Mammary epithelial cell (primary cell): ENCODE measurements around the gene SNX8.
"Not testable (repeated sequence)": the region's sequence is repeated elsewhere in the genome, so short reads cannot be mapped to it uniquely, and the experiment has no call there.

Source experiments
- EZH2 ChIP-seq: IDR thresholded peaks from 2 replicates; pipeline ENCODE4 v1.6.1; 2012; ENCODE audit warnings: low read length, inconsistent platforms, borderline replicate concordance
- TF ChIP-seq, protein P1 (sequence below), 2 donors: IDR thresholded peaks in 1 of 2; conservative IDR thresholded peaks in 1 of 2; 2 replicates each; pipeline ENCODE4 v1.5.1; 2011 to 2012; ENCODE audit warnings: inconsistent platforms in 2 of 2, low read length in 2 of 2, mild to moderate bottlenecking in 2 of 2, control low read depth in 1 of 2, low read depth in 1 of 2; ENCODE audit not compliant: insufficient read depth in 1 of 2; ENCODE audit errors: extremely low read depth in 1 of 2

DNA sequence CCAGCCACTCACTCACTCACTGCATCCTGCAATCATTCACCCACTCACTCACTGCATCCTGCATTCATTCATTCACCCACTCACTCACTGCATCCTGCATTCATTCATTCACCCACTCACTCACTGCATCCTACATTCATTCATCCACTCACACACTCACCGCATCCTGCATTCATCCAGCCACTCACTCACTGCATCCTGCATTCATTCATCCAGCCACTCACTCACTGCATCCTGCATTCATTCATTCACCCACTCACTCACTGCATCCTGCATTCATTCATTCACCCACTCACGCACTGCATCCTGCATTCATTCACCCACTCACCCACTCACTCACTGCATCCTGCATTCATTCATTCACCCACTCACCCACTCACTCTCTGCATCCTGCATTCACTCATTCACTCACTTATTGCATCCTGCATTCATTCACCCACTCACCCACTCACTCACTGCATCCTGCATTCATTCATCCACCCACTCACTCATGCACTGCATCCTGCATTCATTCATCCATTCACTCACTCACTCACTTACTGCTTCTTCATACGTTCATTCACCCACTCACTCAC is 802 bp upstream of the SNX8 start:
- TF ChIP-seq, protein P1, sequence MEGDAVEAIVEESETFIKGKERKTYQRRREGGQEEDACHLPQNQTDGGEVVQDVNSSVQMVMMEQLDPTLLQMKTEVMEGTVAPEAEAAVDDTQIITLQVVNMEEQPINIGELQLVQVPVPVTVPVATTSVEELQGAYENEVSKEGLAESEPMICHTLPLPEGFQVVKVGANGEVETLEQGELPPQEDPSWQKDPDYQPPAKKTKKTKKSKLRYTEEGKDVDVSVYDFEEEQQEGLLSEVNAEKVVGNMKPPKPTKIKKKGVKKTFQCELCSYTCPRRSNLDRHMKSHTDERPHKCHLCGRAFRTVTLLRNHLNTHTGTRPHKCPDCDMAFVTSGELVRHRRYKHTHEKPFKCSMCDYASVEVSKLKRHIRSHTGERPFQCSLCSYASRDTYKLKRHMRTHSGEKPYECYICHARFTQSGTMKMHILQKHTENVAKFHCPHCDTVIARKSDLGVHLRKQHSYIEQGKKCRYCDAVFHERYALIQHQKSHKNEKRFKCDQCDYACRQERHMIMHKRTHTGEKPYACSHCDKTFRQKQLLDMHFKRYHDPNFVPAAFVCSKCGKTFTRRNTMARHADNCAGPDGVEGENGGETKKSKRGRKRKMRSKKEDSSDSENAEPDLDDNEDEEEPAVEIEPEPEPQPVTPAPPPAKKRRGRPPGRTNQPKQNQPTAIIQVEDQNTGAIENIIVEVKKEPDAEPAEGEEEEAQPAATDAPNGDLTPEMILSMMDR (conservative IDR thresholded peaks at IDR 0.05 in 1 of 2, IDR thresholded peaks at IDR 0.05 in 1 of 2; ENCODE audit: extremely low read depth in 1 of 2, insufficient read depth in 1 of 2, low read depth in 1 of 2, low read length in 2 of 2) = not testable (repeated sequence)
- TF ChIP-seq EZH2 = not testable (repeated sequence)
